CD14-positive monocyte (primary cell): ENCODE results near the gene PRSS22. TPM values are rescaled to one million over a fixed set of nuclear protein-coding genes. Genes with fewer than 3 reads are reported as not detected.

Experiments used
- DNase-seq, 3 donors: peaks; one replicate each; pipeline ENCODE4 v3.0.0-alpha.2; 2011 to 2022
- H2AFZ ChIP-seq: 2 replicates; pipeline ENCODE4 v1.6.0; 2012; ENCODE audit warnings: mild to moderate bottlenecking, low read depth, low read length, inconsistent platforms; ENCODE audit not compliant: insufficient read depth, poor library complexity, severe bottlenecking
- H3K27ac ChIP-seq, 2 donors: 1 replicate in 1 of 2; 2 replicates in 1 of 2; pipeline ENCODE4 v1.5.1; 2012 to 2013; ENCODE audit warnings: low read length in 2 of 2, control low read depth in 1 of 2, inconsistent platforms in 1 of 2, low read depth in 1 of 2, mild to moderate bottlenecking in 1 of 2
- H3K27me3 ChIP-seq, 2 donors: one replicate each; pipeline versions ENCODE4 v1.6.0 to v1.6.1; 2011 to 2013; ENCODE audit warnings: low read length in 2 of 2; ENCODE audit not compliant: control insufficient read depth in 2 of 2, insufficient read depth in 2 of 2
- H3K36me3 ChIP-seq, 2 donors: replicated peaks in 1 of 2; 1 replicate in 1 of 2; 2 replicates in 1 of 2; pipeline versions ENCODE4 v1.5.1 to v1.6.1; 2012 to 2013; ENCODE audit warnings: low read length in 2 of 2, control low read depth in 1 of 2, inconsistent platforms in 1 of 2, mild to moderate bottlenecking in 1 of 2; ENCODE audit not compliant: insufficient read depth in 2 of 2, control insufficient read depth in 1 of 2
- H3K4me1 ChIP-seq, 2 donors: 1 replicate in 1 of 2; 2 replicates in 1 of 2; pipeline versions ENCODE4 v1.5.1 to v1.6.1; 2012 to 2013; ENCODE audit warnings: low read length in 2 of 2, control low read depth in 1 of 2, inconsistent platforms in 1 of 2, mild to moderate bottlenecking in 1 of 2, moderate library complexity in 1 of 2; ENCODE audit not compliant: insufficient read depth in 2 of 2, control insufficient read depth in 1 of 2
- H3K4me2 ChIP-seq: replicated peaks from 2 replicates; pipeline ENCODE3; 2012; ENCODE audit warnings: low read length, moderate library complexity, mild to moderate bottlenecking; ENCODE audit not compliant: poor library complexity, severe bottlenecking; ENCODE audit errors: extremely low read depth
- H3K4me3 ChIP-seq, 3 experiments: fragments of 200-600 bp in 1 of 3; sonication (generic) in 1 of 3; replicated peaks in 1 of 3; 1 replicate in 2 of 3; 2 replicates in 1 of 3; pipeline ENCODE4 v1.5.1; 2011 to 2013; ENCODE audit warnings: low read length in 3 of 3, mild to moderate bottlenecking in 3 of 3, control low read depth in 2 of 3, low read depth in 2 of 3, inconsistent platforms in 1 of 3, moderate library complexity in 1 of 3
- H3K79me2 ChIP-seq: 2 replicates; pipeline ENCODE4 v1.6.0; 2012; ENCODE audit warnings: mild to moderate bottlenecking, control low read depth, inconsistent platforms, low read length, moderate library complexity; ENCODE audit not compliant: insufficient read depth
- H3K9ac ChIP-seq: 2 replicates; pipeline ENCODE4 v1.6.0; 2017; ENCODE audit warnings: low read length, mild to moderate bottlenecking; ENCODE audit not compliant: insufficient read depth, poor library complexity, severe bottlenecking
- H3K9me3 ChIP-seq, 2 donors: replicated peaks in 1 of 2; 1 replicate in 1 of 2; 2 replicates in 1 of 2; pipeline versions ENCODE4 v1.5.1 to v1.6.1; 2012 to 2013; ENCODE audit warnings: low read length in 2 of 2, control low read depth in 1 of 2; ENCODE audit not compliant: control insufficient read depth in 1 of 2, insufficient read depth in 1 of 2
- H4K20me1 ChIP-seq: 2 replicates; pipeline ENCODE4 v1.6.0; 2012; ENCODE audit warnings: mild to moderate bottlenecking, low read length, control low read depth, moderate library complexity; ENCODE audit not compliant: insufficient read depth
- H3K27ac Mint-ChIP-seq, 7 donors: one replicate each; pipeline ENCODE4 v1.8.0; 2020; ENCODE audit warnings: mild to moderate bottlenecking in 7 of 7, mixed read lengths in 7 of 7, moderate library complexity in 6 of 7, inconsistent platforms in 2 of 7
- H3K27me3 Mint-ChIP-seq, 3 donors: one replicate each; pipeline ENCODE4 v1.8.0; 2021 to 2022; ENCODE audit warnings: low read depth in 3 of 3, mild to moderate bottlenecking in 3 of 3, mixed read lengths in 3 of 3, moderate library complexity in 3 of 3, inconsistent platforms in 1 of 3
- H3K36me3 Mint-ChIP-seq, 2 donors: one replicate each; pipeline ENCODE4 v1.8.0; 2020; ENCODE audit warnings: mixed read lengths in 2 of 2, inconsistent platforms in 1 of 2, mild to moderate bottlenecking in 1 of 2
- H3K4me1 Mint-ChIP-seq: one replicate; pipeline ENCODE4 v1.8.0; 2020; ENCODE audit warnings: mild to moderate bottlenecking, mixed read lengths
- H3K4me3 Mint-ChIP-seq, 2 donors: one replicate each; pipeline ENCODE4 v1.8.0; 2020; ENCODE audit warnings: mild to moderate bottlenecking in 2 of 2, mixed read lengths in 2 of 2, moderate library complexity in 1 of 2
- H3K9me3 Mint-ChIP-seq, 7 donors: one replicate each; pipeline ENCODE4 v1.8.0; 2020 to 2022; ENCODE audit warnings: mixed read lengths in 7 of 7, mild to moderate bottlenecking in 6 of 7, moderate library complexity in 6 of 7, inconsistent platforms in 2 of 7
- WGBS: methylation state at CpG from one replicate; pipeline ENCODE4 v1.1.5; 2013; ENCODE audit warnings: missing lambda C conversion rate; ENCODE audit not compliant: insufficient coverage; 5-methylcytosine and 5-hydroxymethylcytosine counted together
- intact Hi-C, 2 donors: fragments of 100-400 bp; cut with micrococcal nuclease; formaldehyde crosslinking; loops; one replicate each; pipeline versions ENCODE4 v1.15.0 to v1.15.1; 2023
- polyA plus RNA-seq, 3 donors: library from polyadenylated mRNA; depleted of rRNA in 1 of 3; unstranded in 2 of 3; stranded (reverse) in 1 of 3; fragments of 300-500 nt in 2 of 3; fragments of >200 nt in 1 of 3; fragmentation: Illumina TruSeq in 2 of 3; gene quantifications; 1 replicate in 2 of 3; 2 replicates in 1 of 3; pipeline ENCODE4 v1.2.3, GENCODE V29; 2012 to 2021
- TF ChIP-seq, protein P1 (sequence below): fragments of 200-600 bp; IDR thresholded peaks from one replicate; pipeline ENCODE4 v1.8.0; 2022; ENCODE audit warnings: antibody characterized with exemption, mild to moderate bottlenecking

PRSS22 gene
- polyA plus RNA-seq, 3 donors, result not detected

DNA sequence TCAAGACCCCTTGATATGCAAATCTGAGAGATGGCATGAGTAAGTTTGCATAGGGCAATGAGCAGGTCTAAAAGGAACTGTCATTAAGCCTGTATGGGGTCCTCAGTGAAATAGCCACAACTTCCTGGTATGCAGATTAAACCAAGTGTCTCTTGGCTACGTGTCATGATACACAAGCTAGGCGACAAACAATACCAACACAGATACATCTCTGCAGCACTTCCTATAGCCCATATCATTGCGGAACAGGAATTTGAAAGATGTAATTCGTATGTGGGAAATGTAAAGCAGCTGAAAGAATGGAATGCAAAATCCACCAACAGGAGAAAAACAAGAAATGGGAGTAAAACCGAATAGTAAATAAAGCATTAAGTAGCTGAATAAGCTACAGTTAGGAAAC, 12.9 kb downstream of the PRSS22 start:
- Histone ChIP-seq H3K27ac (no peak overlapping the region), H3K9ac (no peak overlapping the region), H2AFZ (no peak overlapping the region), H3K9me3 (no peaks in the 10 kb centered on the region), H3K27me3 (peaks cover 0 to 3% of the 10 kb centered on the region in 2 donors), H3K4me3 (no peak overlapping the region), H3K36me3 (no peaks in the 10 kb centered on the region), H4K20me1 (no peaks in the 10 kb centered on the region), H3K4me1 (peaks cover 13% of the 10 kb centered on the region in 2 donors), H3K4me2 (no peak overlapping the region), H3K79me2 (no peaks in the 10 kb centered on the region)
- H3K27ac Mint-ChIP-seq, result no peak overlapping the region
- H3K4me3 Mint-ChIP-seq, result no peak overlapping the region
- WGBS, result 0% methylated on average over 1 of the region's 5 CpGs
- TF ChIP-seq, protein P1, sequence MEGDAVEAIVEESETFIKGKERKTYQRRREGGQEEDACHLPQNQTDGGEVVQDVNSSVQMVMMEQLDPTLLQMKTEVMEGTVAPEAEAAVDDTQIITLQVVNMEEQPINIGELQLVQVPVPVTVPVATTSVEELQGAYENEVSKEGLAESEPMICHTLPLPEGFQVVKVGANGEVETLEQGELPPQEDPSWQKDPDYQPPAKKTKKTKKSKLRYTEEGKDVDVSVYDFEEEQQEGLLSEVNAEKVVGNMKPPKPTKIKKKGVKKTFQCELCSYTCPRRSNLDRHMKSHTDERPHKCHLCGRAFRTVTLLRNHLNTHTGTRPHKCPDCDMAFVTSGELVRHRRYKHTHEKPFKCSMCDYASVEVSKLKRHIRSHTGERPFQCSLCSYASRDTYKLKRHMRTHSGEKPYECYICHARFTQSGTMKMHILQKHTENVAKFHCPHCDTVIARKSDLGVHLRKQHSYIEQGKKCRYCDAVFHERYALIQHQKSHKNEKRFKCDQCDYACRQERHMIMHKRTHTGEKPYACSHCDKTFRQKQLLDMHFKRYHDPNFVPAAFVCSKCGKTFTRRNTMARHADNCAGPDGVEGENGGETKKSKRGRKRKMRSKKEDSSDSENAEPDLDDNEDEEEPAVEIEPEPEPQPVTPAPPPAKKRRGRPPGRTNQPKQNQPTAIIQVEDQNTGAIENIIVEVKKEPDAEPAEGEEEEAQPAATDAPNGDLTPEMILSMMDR, result no peak
- H3K27me3 Mint-ChIP-seq, result peaks cover 8 to 18% (median 10%) of the 10 kb centered on the region in 3 donors
- intact Hi-C loops, result no loop called here
- DNase-seq, result no peak
- H3K4me1 Mint-ChIP-seq, result peaks cover 18% of the 10 kb centered on the region
- H3K9me3 Mint-ChIP-seq, result peaks cover 0 to 3% (median 0%) of the 10 kb centered on the region in 7 donors
- no peaks in the 10 kb centered on the region for H3K36me3 Mint-ChIP-seq

DNA sequence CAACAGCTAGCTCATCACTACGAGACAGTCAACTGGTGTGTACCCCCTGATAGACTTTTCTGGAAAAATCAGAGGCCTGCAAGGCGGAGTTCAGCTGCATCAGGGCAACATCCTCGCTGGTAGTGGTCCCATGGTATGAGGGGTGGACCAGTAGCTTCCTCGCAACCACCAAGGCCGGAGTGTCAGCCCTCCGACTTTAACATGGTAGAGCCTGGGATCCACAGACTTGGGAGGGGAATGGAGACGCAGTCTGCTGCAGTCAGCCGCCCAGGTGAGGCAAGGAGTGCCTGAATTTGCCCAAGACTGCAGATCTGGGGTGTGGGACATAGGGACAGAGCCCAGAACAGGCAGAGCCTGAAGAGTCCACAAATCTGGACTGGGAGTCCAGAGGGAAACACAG, 14.4 kb downstream of the PRSS22 start:
- no peak overlapping the region for H3K4me3 ChIP-seq
- no peak overlapping the region for H3K4me2 ChIP-seq
- 93% methylated on average over 4 of the region's 8 CpGs for WGBS
- H3K27me3 ChIP-seq, result no peaks in the 10 kb centered on the region
- H3K27me3 Mint-ChIP-seq, result peaks cover 6 to 15% (median 8%) of the 10 kb centered on the region in 3 donors
- no peak for DNase-seq
- no peaks in the 10 kb centered on the region for H3K9me3 ChIP-seq
- no peak overlapping the region for H3K27ac ChIP-seq
- peaks cover 13% of the 10 kb centered on the region in 2 donors for H3K4me1 ChIP-seq
- H2AFZ ChIP-seq, result no peak overlapping the region
- no peak overlapping the region for H3K9ac ChIP-seq
- peaks cover 14% of the 10 kb centered on the region for H3K4me1 Mint-ChIP-seq
- H4K20me1 ChIP-seq, result no peaks in the 10 kb centered on the region
- intact Hi-C loops, result no loop called here
- peak overlapping the region in 1 of 7 donors; percentile 50 for H3K27ac Mint-ChIP-seq
- H3K9me3 Mint-ChIP-seq, result peaks cover 0 to 3% (median 0%) of the 10 kb centered on the region in 7 donors
- no peak overlapping the region for H3K4me3 Mint-ChIP-seq
- no peaks in the 10 kb centered on the region for H3K36me3 Mint-ChIP-seq
- H3K79me2 ChIP-seq, result no peaks in the 10 kb centered on the region
- H3K36me3 ChIP-seq, result no peaks in the 10 kb centered on the region
- TF ChIP-seq, protein P1, result no peak
